H1 (cell line): ENCODE results near the gene LAG3. TPM values are rescaled to one million over a fixed set of nuclear protein-coding genes. Genes with fewer than 3 reads are reported as not detected.

ENCODE experiments used
- CTCF ChIA-PET: fragments of 300-600 bp; sonication (Branson Sonifier 250); formaldehyde crosslinking; loops from one replicate; lab custom pipeline; 2021; ENCODE audit not compliant: partially characterized antibody; lab: Charles Lee
- POLR2A ChIA-PET: fragments of 300-600 bp; sonication (Branson Sonifier 250); formaldehyde crosslinking; loops from one replicate; lab custom pipeline; 2021; ENCODE audit warnings: inconsistent platforms; ENCODE audit not compliant: partially characterized antibody; lab: Charles Lee
- DNase-seq, 2 experiments: peaks; one replicate each; pipeline versions ENCODE4 v3.0.0 to v3.0.0-alpha.2; 2010 to 2022; ENCODE audit warnings: low spot score in 2 of 2, low read depth in 1 of 2, mixed read lengths in 1 of 2
- FAIRE-seq: peaks from 2 replicates; lab custom pipeline; 2011; peaks lifted over from hg19 to GRCh38; lab: Jason Lieb, UNC
- H2AFZ ChIP-seq: 2 replicates; pipeline ENCODE4 v1.8.1; 2012; ENCODE audit warnings: low read length, inconsistent platforms
- H2AK5ac ChIP-seq: 2 replicates; pipeline ENCODE4 v1.6.1; 2013; ENCODE audit warnings: low read depth, low read length
- H2BK120ac ChIP-seq: replicated peaks from 2 replicates; pipeline ENCODE3; 2013; ENCODE audit warnings: low read depth, low read length, inconsistent platforms
- H2BK12ac ChIP-seq: 2 replicates; pipeline ENCODE4 v1.6.1; 2013; ENCODE audit warnings: low read depth, low read length
- H2BK15ac ChIP-seq: 2 replicates; pipeline ENCODE4 v1.6.1; 2013; ENCODE audit warnings: low read length
- H2BK20ac ChIP-seq: 2 replicates; pipeline ENCODE4 v1.6.1; 2013; ENCODE audit warnings: low read length
- H2BK5ac ChIP-seq: 2 replicates; pipeline ENCODE4 v1.6.1; 2013; ENCODE audit warnings: low read depth, low read length
- H3K14ac ChIP-seq: 2 replicates; pipeline ENCODE4 v1.6.1; 2013; ENCODE audit warnings: inconsistent platforms; ENCODE audit not compliant: insufficient read length
- H3K18ac ChIP-seq: 2 replicates; pipeline ENCODE4 v1.6.1; 2013; ENCODE audit warnings: low read length; ENCODE audit errors: extremely low read depth
- H3K23ac ChIP-seq: 2 replicates; pipeline ENCODE4 v1.6.1; 2013; ENCODE audit warnings: inconsistent platforms; ENCODE audit not compliant: insufficient read length
- H3K23me2 ChIP-seq: 2 replicates; pipeline ENCODE4 v1.6.1; 2013; ENCODE audit warnings: low read depth, low read length
- H3K27ac ChIP-seq: 2 replicates; pipeline ENCODE4 v1.6.1; 2011; ENCODE audit warnings: low read depth, low read length, inconsistent platforms
- H3K27me3 ChIP-seq, 4 experiments: replicated peaks in 1 of 4; 1 replicate in 1 of 4; 2 replicates in 3 of 4; pipeline versions ENCODE4 v1.6.1 to v1.8.1; 2011 to 2013; ENCODE audit warnings: low read length in 3 of 4, mild to moderate bottlenecking in 3 of 4, inconsistent platforms in 2 of 4, mixed read lengths in 2 of 4, moderate library complexity in 1 of 4; ENCODE audit not compliant: control insufficient read depth in 3 of 4, insufficient read depth in 3 of 4; ENCODE audit errors: extremely low read depth in 1 of 4
- H3K36me3 ChIP-seq, 4 experiments: 2 replicates each; pipeline versions ENCODE4 v1.6.1 to v1.8.1; 2011 to 2013; ENCODE audit warnings: mild to moderate bottlenecking in 4 of 4, low read length in 3 of 4, moderate library complexity in 2 of 4, control low read depth in 1 of 4, inconsistent platforms in 1 of 4; ENCODE audit not compliant: insufficient read depth in 4 of 4, control insufficient read depth in 2 of 4
- H3K4ac ChIP-seq: replicated peaks from 2 replicates; pipeline ENCODE3; 2013; ENCODE audit warnings: low read length, low read depth, mixed read lengths, inconsistent platforms; ENCODE audit not compliant: insufficient read length
- H3K4me1 ChIP-seq, 4 experiments: replicated peaks in 1 of 4; 1 replicate in 1 of 4; 2 replicates in 3 of 4; pipeline versions ENCODE4 v1.6.1 to v1.8.1; 2011 to 2013; ENCODE audit warnings: low read length in 3 of 4, inconsistent platforms in 2 of 4, mixed read lengths in 1 of 4; ENCODE audit not compliant: insufficient read depth in 4 of 4, control insufficient read depth in 3 of 4
- H3K4me2 ChIP-seq, 2 experiments: 2 replicates each; pipeline versions ENCODE4 v1.6.1 to v1.8.1; 2011 to 2013; ENCODE audit warnings: low read depth in 2 of 2, low read length in 2 of 2, control low read depth in 1 of 2, inconsistent platforms in 1 of 2, mild to moderate bottlenecking in 1 of 2; ENCODE audit not compliant: insufficient read depth in 1 of 2
- H3K4me3 ChIP-seq, 4 experiments: fragments of 200-600, 300-600 bp in 1 of 4; sonication (generic), shearing (Covaris generic), sonication (Bioruptor Twin) in 1 of 4; 2 replicates each; pipeline versions ENCODE4 v1.5.1 to v1.8.1; 2011 to 2016; ENCODE audit warnings: low read length in 4 of 4, low read depth in 3 of 4, control low read depth in 2 of 4, inconsistent platforms in 2 of 4, mild to moderate bottlenecking in 2 of 4, mixed read lengths in 1 of 4, moderate library complexity in 1 of 4; ENCODE audit not compliant: insufficient read depth in 2 of 4; ENCODE audit errors: extremely low read depth in 1 of 4
- H3K56ac ChIP-seq: replicated peaks from 2 replicates; pipeline ENCODE3; 2013; ENCODE audit warnings: low read depth, mild to moderate bottlenecking, mixed read lengths, low read length, inconsistent platforms; ENCODE audit not compliant: insufficient read length
- H3K79me1 ChIP-seq: 2 replicates; pipeline ENCODE4 v1.6.1; 2013; ENCODE audit warnings: low read depth, low read length, control low read depth
- H3K79me2 ChIP-seq, 2 experiments: 2 replicates each; pipeline versions ENCODE4 v1.6.1 to v1.8.1; 2012 to 2013; ENCODE audit warnings: low read length in 2 of 2, mild to moderate bottlenecking in 2 of 2, inconsistent platforms in 1 of 2; ENCODE audit not compliant: insufficient read depth in 2 of 2, control insufficient read depth in 1 of 2
- H3K9ac ChIP-seq, 4 experiments: replicated peaks in 1 of 4; 1 replicate in 1 of 4; 2 replicates in 3 of 4; pipeline versions ENCODE4 v1.6.1 to v1.8.1; 2011 to 2013; ENCODE audit warnings: low read depth in 3 of 4, low read length in 3 of 4, control low read depth in 2 of 4, mild to moderate bottlenecking in 2 of 4, moderate library complexity in 2 of 4, inconsistent platforms in 1 of 4; ENCODE audit errors: extremely low read depth in 1 of 4
- H3K9me3 ChIP-seq, 2 experiments: 2 replicates each; pipeline versions ENCODE4 v1.6.1 to v1.8.1; 2012 to 2013; ENCODE audit warnings: mild to moderate bottlenecking in 2 of 2, moderate library complexity in 2 of 2, control low read depth in 1 of 2, inconsistent platforms in 1 of 2, low read depth in 1 of 2, low read length in 1 of 2, mixed read lengths in 1 of 2; ENCODE audit not compliant: insufficient read depth in 2 of 2
- H4K20me1 ChIP-seq, 2 experiments: replicated peaks in 1 of 2; 2 replicates each; pipeline versions ENCODE3 to v1.8.1; 2011 to 2013; ENCODE audit warnings: inconsistent platforms in 2 of 2, low read length in 2 of 2, mild to moderate bottlenecking in 1 of 2; ENCODE audit not compliant: insufficient read depth in 2 of 2, control insufficient read depth in 1 of 2
- H4K5ac ChIP-seq: 2 replicates; pipeline ENCODE4 v1.6.1; 2013; ENCODE audit warnings: low read length, low read depth, mixed read lengths, inconsistent platforms; ENCODE audit not compliant: insufficient read length
- H4K8ac ChIP-seq: 2 replicates; pipeline ENCODE4 v1.8.0; 2013; ENCODE audit warnings: mild to moderate bottlenecking, moderate library complexity, low read length, inconsistent platforms; ENCODE audit not compliant: insufficient read depth; ENCODE audit errors: extremely low read depth
- H4K91ac ChIP-seq: replicated peaks from 2 replicates; pipeline ENCODE3; 2013; ENCODE audit warnings: low read length, mixed read lengths, inconsistent platforms; ENCODE audit not compliant: insufficient read length
- CEBPB ChIP-seq: IDR thresholded peaks from 2 replicates; pipeline ENCODE4 v1.6.1; 2012; ENCODE audit warnings: low read depth, low read length
- GABPA ChIP-seq: IDR thresholded peaks from 2 replicates; pipeline ENCODE4 v1.6.1; 2011; ENCODE audit warnings: mild to moderate bottlenecking, low read length, moderate library complexity, borderline replicate concordance; ENCODE audit not compliant: insufficient read depth
- HDAC6 ChIP-seq: IDR thresholded peaks from one replicate; pipeline ENCODE4 v1.7.1; 2012; ENCODE audit warnings: low read depth, mild to moderate bottlenecking, inconsistent platforms, low read length, moderate library complexity
- POLR2A ChIP-seq, 2 experiments: IDR thresholded peaks; 1 replicate in 1 of 2; 2 replicates in 1 of 2; pipeline ENCODE4 v1.6.1; 2011; ENCODE audit warnings: low read depth in 2 of 2, low read length in 2 of 2, mild to moderate bottlenecking in 2 of 2; ENCODE audit errors: control extremely low read depth in 1 of 2
- POLR2AphosphoS5 ChIP-seq: IDR thresholded peaks from 2 replicates; pipeline ENCODE4 v1.6.1; 2011; ENCODE audit warnings: low read depth, low read length
- RXRA ChIP-seq: IDR thresholded peaks from 2 replicates; pipeline ENCODE4 v1.6.1; 2011; ENCODE audit warnings: low read depth, mild to moderate bottlenecking, low read length, moderate library complexity; ENCODE audit not compliant: insufficient read depth
- WGBS, 2 experiments: shearing (Covaris generic) in 1 of 2; methylation state at CpG; one replicate each; pipeline versions ENCODE4 v1.1.6 to v1.1.7; 2013 to 2015; ENCODE audit warnings: low lambda C conversion rate in 2 of 2, mixed read lengths in 2 of 2, inconsistent platforms in 1 of 2, low coverage in 1 of 2, missing lambda C conversion rate in 1 of 2; ENCODE audit not compliant: insufficient replicate concordance in 2 of 2, insufficient coverage in 1 of 2, insufficient read length in 1 of 2; ENCODE audit errors: extremely low coverage in 1 of 2, missing lambda C conversion rate in 1 of 2; 5-methylcytosine and 5-hydroxymethylcytosine counted together
- polyA plus RNA-seq, 7 experiments: library from polyadenylated mRNA; depleted of rRNA in 3 of 7; stranded (reverse) in 5 of 7; unstranded in 2 of 7; fragments of >200 nt in 5 of 7; fragments of 200-250 nt in 2 of 7; gene quantifications; 1 replicate in 5 of 7; 2 replicates in 1 of 7; 4 replicates in 1 of 7; pipeline versions ENCODE4 v1.2.1 to v1.2.3, GENCODE V29; 2011 to 2013; ENCODE audit warnings: missing spikeins in 2 of 7, mixed read lengths in 2 of 7
- total RNA-seq: library from RNA; stranded (reverse); fragmentation: NEBNext Ultra II Directional; extraction: Animal tissue kit (Norgen Biotek cat#: 25700); gene quantifications from 2 replicates; pipeline ENCODE4 v1.2.1, GENCODE V29; 2021

The LAG3 gene
- total and polyA plus RNA-seq, 2 of the 8 experiments (the other 6 are each of a cell fraction or from before 2014, with no cell fraction given), result 1.1 to 3.1 TPM

- Histone ChIP-seq H3K27ac (no peak overlapping the region), H2BK120ac (no peak overlapping the region), H3K36me3 (peaks cover 21 to 53% (median 42%) of the 10 kb centered on the region in 4 experiments), H3K9ac (no peak overlapping the region), H3K23me2 (no peaks in the 10 kb centered on the region), H2BK15ac (no peak overlapping the region), H3K4ac (no peak overlapping the region), H4K8ac (no peak overlapping the region), H4K20me1 (peaks cover 2 to 6% of the 10 kb centered on the region in 2 experiments), H3K4me2 (no peak overlapping the region), H2AFZ (no peak overlapping the region), H3K27me3 (no peaks in the 10 kb centered on the region), H3K56ac (no peak overlapping the region), H3K4me3 (no peak overlapping the region), H2AK5ac (no peak overlapping the region), H3K79me2 (no peaks in the 10 kb centered on the region), H4K91ac (no peak overlapping the region), H3K79me1 (no peaks in the 10 kb centered on the region), H3K9me3 (no peaks in the 10 kb centered on the region; a peak in 1 of 4 replicates), H2BK20ac (no peak overlapping the region), H3K18ac (no peak overlapping the region), H3K4me1 (no peaks in the 10 kb centered on the region), H4K5ac (no peak overlapping the region), H2BK12ac (no peak overlapping the region), H3K23ac (no peak overlapping the region), H3K14ac (no peak overlapping the region), H2BK5ac (no peak overlapping the region)
- CTCF ChIA-PET, result interaction anchor here (0.6 to 2.3 kb wide), 7 partner anchors 8 to 234 kb away, joined by 3 to 9 read pairs (median 3); partner anchors contain the start of gene MLF2
- TF ChIP-seq POLR2A (IDR thresholded peaks at IDR 0.05; ENCODE audit: control extremely low read depth in 1 of 2, low read depth in 2 of 2, low read length in 2 of 2) (peak in 1 of 2 experiments; percentile 38; a peak in 1 of 3 replicates), RXRA (no peak), POLR2AphosphoS5 (peak; percentile 38; the same call in 1 of the 2 replicates), CEBPB (no peak), GABPA (no peak), HDAC6 (no peak)
- no peak for DNase-seq
- WGBS, 2 experiments, result 90% methylated on average over 13 of the region's 13 CpGs; no CpG with 5 or more reads in 1 of the 2 experiments
- FAIRE-seq, result no peak
- POLR2A ChIA-PET, result interaction anchor here (0.6 to 1.8 kb wide), 10 partner anchors 10 to 120 kb away, joined by 3 to 5 read pairs (median 4); partner anchors contain the start of gene ZNF384
Measured at GRCh38 chr12:6745741-6746525, 26.4 kb upstream of the LAG3 start.
